GM23338 (cell line): ENCODE measurements around the gene AP1M2. TPM values are rescaled to one million over a fixed set of nuclear protein-coding genes. Genes with fewer than 3 reads are reported as not detected.
"Not testable (repeated sequence)": the region's sequence is repeated elsewhere in the genome, so short reads cannot be mapped to it uniquely, and the experiment has no call there.

Source experiments
- ATAC-seq: fragments of 200-7000 bp; cut with Tn5 transposase; 3 replicates; pipeline ENCODE4 v1.9.1; 2020
- DNase-seq: peaks from one replicate; pipeline ENCODE4 v3.0.0-alpha.2; 2015; ENCODE audit warnings: low spot score
- H2AFZ ChIP-seq: fragments of 200-600 bp; sonication (generic); 2 replicates; pipeline ENCODE4 v1.8.0; 2016; ENCODE audit warnings: antibody characterized with exemption, mild to moderate bottlenecking, moderate library complexity
- H3F3A ChIP-seq: fragments of 200-600 bp; sonication (generic); replicated peaks from 2 replicates; pipeline ENCODE4 v1.8.0; 2017; ENCODE audit warnings: antibody characterized with exemption, mixed run types, low read depth
- H3K27ac ChIP-seq: fragments of 200-600 bp; sonication (generic); 2 replicates; pipeline ENCODE4 v1.6.1; 2016; ENCODE audit warnings: low read depth
- H3K27me3 ChIP-seq: fragments of 200-600 bp; sonication (generic); 2 replicates; pipeline ENCODE4 v1.8.0; 2016; ENCODE audit warnings: mild to moderate bottlenecking, mixed run types, moderate library complexity; ENCODE audit not compliant: insufficient read depth
- H3K36me3 ChIP-seq: fragments of 200-600 bp; sonication (generic); 2 replicates; pipeline ENCODE4 v1.8.0; 2016; ENCODE audit warnings: mild to moderate bottlenecking; ENCODE audit not compliant: insufficient read depth
- H3K4me1 ChIP-seq: fragments of 200-600 bp; sonication (generic); 2 replicates; pipeline ENCODE4 v1.8.0; 2016; ENCODE audit warnings: mild to moderate bottlenecking, moderate library complexity; ENCODE audit not compliant: insufficient read depth
- H3K4me2 ChIP-seq: fragments of 200-600 bp; sonication (generic); 2 replicates; pipeline ENCODE4 v1.7.1; 2017; ENCODE audit warnings: mixed run types
- H3K4me3 ChIP-seq: fragments of 200-600 bp; sonication (generic); 2 replicates; pipeline ENCODE4 v1.6.1; 2016; ENCODE audit warnings: mixed run types
- H3K79me2 ChIP-seq: fragments of 200-600 bp; sonication (generic); replicated peaks from 2 replicates; pipeline ENCODE4 v1.8.0; 2017; ENCODE audit warnings: mild to moderate bottlenecking; ENCODE audit not compliant: insufficient read depth
- H3K9me2 ChIP-seq: fragments of 200-600 bp; sonication (generic); 2 replicates; pipeline ENCODE4 v1.8.0; 2017; ENCODE audit not compliant: insufficient read depth
- H4K20me1 ChIP-seq: fragments of 200-600 bp; sonication (generic); replicated peaks from 2 replicates; pipeline ENCODE4 v1.8.0; 2017; ENCODE audit warnings: mild to moderate bottlenecking; ENCODE audit not compliant: insufficient read depth
- H3K27ac Mint-ChIP-seq: 2 replicates; pipeline ENCODE4 v1.8.0; 2020; ENCODE audit warnings: inconsistent platforms, mild to moderate bottlenecking, moderate library complexity, mixed read lengths
- H3K27me3 Mint-ChIP-seq: 3 replicates; pipeline ENCODE4 v1.8.0; 2022; ENCODE audit warnings: low read depth, mild to moderate bottlenecking, moderate library complexity, mixed read lengths, inconsistent platforms; ENCODE audit not compliant: insufficient read depth, poor library complexity
- H3K36me3 Mint-ChIP-seq: 3 replicates; pipeline ENCODE4 v1.8.0; 2021; ENCODE audit warnings: low read depth, mild to moderate bottlenecking, inconsistent platforms, moderate library complexity, mixed read lengths
- H3K4me1 Mint-ChIP-seq: 3 replicates; pipeline ENCODE4 v1.8.0; 2020; ENCODE audit warnings: mild to moderate bottlenecking, inconsistent platforms, mixed read lengths
- H3K4me3 Mint-ChIP-seq: 3 replicates; pipeline ENCODE4 v1.8.0; 2021; ENCODE audit warnings: moderate library complexity, mild to moderate bottlenecking, inconsistent platforms, mixed read lengths
- H3K9me3 Mint-ChIP-seq: 3 replicates; pipeline ENCODE4 v1.8.0; 2020; ENCODE audit warnings: moderate library complexity, mild to moderate bottlenecking, inconsistent platforms, mixed read lengths
- CREB1 ChIP-seq: fragments of 250-450 bp; sonication (Bioruptor Pico); IDR thresholded peaks from 2 replicates; pipeline ENCODE4 v1.5.0; 2020; ENCODE audit warnings: low read depth, mild to moderate bottlenecking, moderate library complexity
- EZH2 ChIP-seq: fragments of 200-600 bp; sonication (generic); IDR thresholded peaks from one replicate; pipeline ENCODE4 v1.8.0; 2017; ENCODE audit warnings: antibody characterized with exemption, mild to moderate bottlenecking, low read depth; ENCODE audit not compliant: unreplicated experiment
- JUNB ChIP-seq: IDR thresholded peaks from one replicate; pipeline ENCODE4 v1.6.1; 2016; ENCODE audit warnings: antibody characterized with exemption; ENCODE audit not compliant: unreplicated experiment
- NANOG ChIP-seq: IDR thresholded peaks from 2 replicates; pipeline ENCODE4 v1.6.1; 2016; ENCODE audit warnings: antibody characterized with exemption, borderline replicate concordance
- ZNF114 ChIP-seq: fragments of 250-450 bp; sonication (Bioruptor Pico); IDR thresholded peaks from 2 replicates; pipeline ENCODE4 v1.5.0; 2020; ENCODE audit warnings: mild to moderate bottlenecking, moderate library complexity
- polyA plus RNA-seq: library from polyadenylated mRNA; unstranded; fragments of >200 nt; fragmentation: Nextera tagmentation; extraction: Ambion mirVana; gene quantifications from 2 replicates; pipeline ENCODE4 v1.2.1, GENCODE V29; 2016
- total RNA-seq: library from RNA; depleted of rRNA; stranded (reverse); fragments of >200 nt; shearing (Covaris generic); gene quantifications from 2 replicates; pipeline ENCODE4 v1.2.3, GENCODE V29; 2014
- TF ChIP-seq, protein P1 (sequence below): fragments of 250-450 bp; sonication (Bioruptor Pico); IDR thresholded peaks from 2 replicates; pipeline ENCODE4 v1.5.0; 2020; ENCODE audit warnings: mild to moderate bottlenecking, moderate library complexity
- TF ChIP-seq, protein P2 (sequence below), 2 experiments: fragments of 200-600 bp in 1 of 2; sonication (generic) in 1 of 2; conservative IDR thresholded peaks; 2 replicates each; pipeline versions ENCODE4 v1.5.1 to v1.6.1; 2016 to 2017; ENCODE audit warnings: antibody characterized with exemption in 2 of 2, low read depth in 2 of 2, mild to moderate bottlenecking in 2 of 2, moderate library complexity in 1 of 2
- TF ChIP-seq, protein P3 (sequence below): IDR thresholded peaks from 2 replicates; pipeline ENCODE4 v1.6.1; 2016; ENCODE audit warnings: antibody characterized with exemption

The AP1M2 gene
- total and polyA plus RNA-seq, 2 experiments from 2014 or later = 128 to 165 TPM

GRCh38 chr19:10551698-10552301, 35.3 kb downstream of the AP1M2 start (continued):
- TF ChIP-seq, protein P1, sequence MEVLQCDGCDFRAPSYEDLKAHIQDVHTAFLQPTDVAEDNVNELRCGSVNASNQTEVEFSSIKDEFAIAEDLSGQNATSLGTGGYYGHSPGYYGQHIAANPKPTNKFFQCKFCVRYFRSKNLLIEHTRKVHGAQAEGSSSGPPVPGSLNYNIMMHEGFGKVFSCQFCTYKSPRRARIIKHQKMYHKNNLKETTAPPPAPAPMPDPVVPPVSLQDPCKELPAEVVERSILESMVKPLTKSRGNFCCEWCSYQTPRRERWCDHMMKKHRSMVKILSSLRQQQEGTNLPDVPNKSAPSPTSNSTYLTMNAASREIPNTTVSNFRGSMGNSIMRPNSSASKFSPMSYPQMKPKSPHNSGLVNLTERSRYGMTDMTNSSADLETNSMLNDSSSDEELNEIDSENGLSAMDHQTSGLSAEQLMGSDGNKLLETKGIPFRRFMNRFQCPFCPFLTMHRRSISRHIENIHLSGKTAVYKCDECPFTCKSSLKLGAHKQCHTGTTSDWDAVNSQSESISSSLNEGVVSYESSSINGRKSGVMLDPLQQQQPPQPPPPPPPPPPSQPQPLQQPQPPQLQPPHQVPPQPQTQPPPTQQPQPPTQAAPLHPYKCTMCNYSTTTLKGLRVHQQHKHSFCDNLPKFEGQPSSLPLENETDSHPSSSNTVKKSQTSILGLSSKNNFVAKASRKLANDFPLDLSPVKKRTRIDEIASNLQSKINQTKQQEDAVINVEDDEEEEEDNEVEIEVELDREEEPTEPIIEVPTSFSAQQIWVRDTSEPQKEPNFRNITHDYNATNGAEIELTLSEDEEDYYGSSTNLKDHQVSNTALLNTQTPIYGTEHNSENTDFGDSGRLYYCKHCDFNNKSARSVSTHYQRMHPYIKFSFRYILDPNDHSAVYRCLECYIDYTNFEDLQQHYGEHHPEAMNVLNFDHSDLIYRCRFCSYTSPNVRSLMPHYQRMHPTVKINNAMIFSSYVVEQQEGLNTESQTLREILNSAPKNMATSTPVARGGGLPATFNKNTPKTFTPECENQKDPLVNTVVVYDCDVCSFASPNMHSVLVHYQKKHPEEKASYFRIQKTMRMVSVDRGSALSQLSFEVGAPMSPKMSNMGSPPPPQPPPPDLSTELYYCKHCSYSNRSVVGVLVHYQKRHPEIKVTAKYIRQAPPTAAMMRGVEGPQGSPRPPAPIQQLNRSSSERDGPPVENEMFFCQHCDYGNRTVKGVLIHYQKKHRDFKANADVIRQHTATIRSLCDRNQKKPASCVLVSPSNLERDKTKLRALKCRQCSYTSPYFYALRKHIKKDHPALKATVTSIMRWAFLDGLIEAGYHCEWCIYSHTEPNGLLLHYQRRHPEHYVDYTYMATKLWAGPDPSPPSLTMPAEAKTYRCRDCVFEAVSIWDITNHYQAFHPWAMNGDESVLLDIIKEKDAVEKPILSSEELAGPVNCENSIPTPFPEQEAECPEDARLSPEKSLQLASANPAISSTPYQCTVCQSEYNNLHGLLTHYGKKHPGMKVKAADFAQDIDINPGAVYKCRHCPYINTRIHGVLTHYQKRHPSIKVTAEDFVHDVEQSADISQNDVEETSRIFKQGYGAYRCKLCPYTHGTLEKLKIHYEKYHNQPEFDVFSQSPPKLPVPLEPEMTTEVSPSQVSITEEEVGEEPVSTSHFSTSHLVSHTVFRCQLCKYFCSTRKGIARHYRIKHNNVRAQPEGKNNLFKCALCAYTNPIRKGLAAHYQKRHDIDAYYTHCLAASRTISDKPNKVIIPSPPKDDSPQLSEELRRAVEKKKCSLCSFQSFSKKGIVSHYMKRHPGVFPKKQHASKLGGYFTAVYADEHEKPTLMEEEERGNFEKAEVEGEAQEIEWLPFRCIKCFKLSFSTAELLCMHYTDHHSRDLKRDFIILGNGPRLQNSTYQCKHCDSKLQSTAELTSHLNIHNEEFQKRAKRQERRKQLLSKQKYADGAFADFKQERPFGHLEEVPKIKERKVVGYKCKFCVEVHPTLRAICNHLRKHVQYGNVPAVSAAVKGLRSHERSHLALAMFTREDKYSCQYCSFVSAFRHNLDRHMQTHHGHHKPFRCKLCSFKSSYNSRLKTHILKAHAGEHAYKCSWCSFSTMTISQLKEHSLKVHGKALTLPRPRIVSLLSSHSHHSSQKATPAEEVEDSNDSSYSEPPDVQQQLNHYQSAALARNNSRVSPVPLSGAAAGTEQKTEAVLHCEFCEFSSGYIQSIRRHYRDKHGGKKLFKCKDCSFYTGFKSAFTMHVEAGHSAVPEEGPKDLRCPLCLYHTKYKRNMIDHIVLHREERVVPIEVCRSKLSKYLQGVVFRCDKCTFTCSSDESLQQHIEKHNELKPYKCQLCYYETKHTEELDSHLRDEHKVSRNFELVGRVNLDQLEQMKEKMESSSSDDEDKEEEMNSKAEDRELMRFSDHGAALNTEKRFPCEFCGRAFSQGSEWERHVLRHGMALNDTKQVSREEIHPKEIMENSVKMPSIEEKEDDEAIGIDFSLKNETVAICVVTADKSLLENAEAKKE (CRISPR knock-in tag) = no peak
- no peak for TF ChIP-seq EZH2

DNA sequence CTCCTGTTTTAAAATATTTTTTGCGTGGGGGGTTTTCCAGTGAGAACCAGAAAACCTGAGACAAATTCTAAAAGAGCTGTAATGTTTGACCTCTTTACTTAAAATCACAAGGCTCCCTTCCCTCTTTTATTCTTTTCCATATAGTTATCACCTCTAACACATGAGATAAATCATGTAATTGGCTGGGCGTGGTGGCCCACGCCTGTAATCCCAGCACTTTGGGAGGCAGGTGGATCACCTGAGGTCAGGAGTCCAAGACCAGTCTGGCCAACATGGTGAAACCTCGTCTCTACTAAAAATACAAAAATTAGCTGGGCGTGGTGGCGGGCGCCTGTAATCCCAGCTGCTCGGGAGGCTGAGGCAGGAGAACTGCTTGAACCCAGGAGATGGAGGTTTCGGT, 36.1 kb downstream of the AP1M2 start:
- not testable (repeated sequence) for H3K27me3 ChIP-seq, H2AFZ ChIP-seq, H3K4me1 ChIP-seq, DNase-seq, H3K4me3 ChIP-seq, H3K4me3 Mint-ChIP-seq, H3K4me1 Mint-ChIP-seq, H3K4me2 ChIP-seq, ATAC-seq, H3K9me3 Mint-ChIP-seq, H3K27ac Mint-ChIP-seq, H3K79me2 ChIP-seq, H4K20me1 ChIP-seq, H3K9me2 ChIP-seq
- Mint-ChIP-seq H3K36me3 (peaks cover 80% of the 10 kb centered on the region), H3K27me3 (peaks cover 24% of the 10 kb centered on the region)
- H3K36me3 ChIP-seq = peaks cover 16% of the 10 kb centered on the region; the same call in 1 of the 2 replicates
- H3F3A ChIP-seq = peaks cover 30% of the 10 kb centered on the region
- 0 out of 2 replicates have a peak overlapping the region, but pooled peaks have one; percentile 14 for H3K27ac ChIP-seq

GRCh38 chr19:10550336-10550735, 36.8 kb downstream of the AP1M2 start:
- Mint-ChIP-seq H3K4me3 (no peak overlapping the region), H3K27me3 (peaks cover 24% of the 10 kb centered on the region), H3K9me3 (no peaks in the 10 kb centered on the region), H3K36me3 (peaks cover 74% of the 10 kb centered on the region), H3K27ac (no peak overlapping the region), H3K4me1 (no peaks in the 10 kb centered on the region)
- ATAC-seq (no peak), DNase-seq (no peak)
- H4K20me1 ChIP-seq = peaks cover 8% of the 10 kb centered on the region
- H3K9me2 ChIP-seq = no peaks in the 10 kb centered on the region
- peaks cover 16% of the 10 kb centered on the region; the same call in 1 of the 2 replicates for H3K36me3 ChIP-seq
- no peak overlapping the region for H2AFZ ChIP-seq
- H3K4me1 ChIP-seq = no peaks in the 10 kb centered on the region
- H3K27me3 ChIP-seq = no peaks in the 10 kb centered on the region
- peaks cover 25% of the 10 kb centered on the region for H3F3A ChIP-seq
- H3K4me3 ChIP-seq = no peak overlapping the region
- no peak overlapping the region for H3K4me2 ChIP-seq
- no peak overlapping the region for H3K27ac ChIP-seq
- H3K79me2 ChIP-seq = peaks cover 4% of the 10 kb centered on the region
- TF ChIP-seq, protein P2, sequence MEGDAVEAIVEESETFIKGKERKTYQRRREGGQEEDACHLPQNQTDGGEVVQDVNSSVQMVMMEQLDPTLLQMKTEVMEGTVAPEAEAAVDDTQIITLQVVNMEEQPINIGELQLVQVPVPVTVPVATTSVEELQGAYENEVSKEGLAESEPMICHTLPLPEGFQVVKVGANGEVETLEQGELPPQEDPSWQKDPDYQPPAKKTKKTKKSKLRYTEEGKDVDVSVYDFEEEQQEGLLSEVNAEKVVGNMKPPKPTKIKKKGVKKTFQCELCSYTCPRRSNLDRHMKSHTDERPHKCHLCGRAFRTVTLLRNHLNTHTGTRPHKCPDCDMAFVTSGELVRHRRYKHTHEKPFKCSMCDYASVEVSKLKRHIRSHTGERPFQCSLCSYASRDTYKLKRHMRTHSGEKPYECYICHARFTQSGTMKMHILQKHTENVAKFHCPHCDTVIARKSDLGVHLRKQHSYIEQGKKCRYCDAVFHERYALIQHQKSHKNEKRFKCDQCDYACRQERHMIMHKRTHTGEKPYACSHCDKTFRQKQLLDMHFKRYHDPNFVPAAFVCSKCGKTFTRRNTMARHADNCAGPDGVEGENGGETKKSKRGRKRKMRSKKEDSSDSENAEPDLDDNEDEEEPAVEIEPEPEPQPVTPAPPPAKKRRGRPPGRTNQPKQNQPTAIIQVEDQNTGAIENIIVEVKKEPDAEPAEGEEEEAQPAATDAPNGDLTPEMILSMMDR (conservative IDR thresholded peaks at IDR 0.05; ENCODE audit: low read depth in 2 of 2) = no peak
- TF ChIP-seq ZNF114 (CRISPR knock-in tag) (no peak), CREB1 (CRISPR knock-in tag) (no peak), JUNB (no peak), NANOG (no peak)
- TF ChIP-seq, protein P3, sequence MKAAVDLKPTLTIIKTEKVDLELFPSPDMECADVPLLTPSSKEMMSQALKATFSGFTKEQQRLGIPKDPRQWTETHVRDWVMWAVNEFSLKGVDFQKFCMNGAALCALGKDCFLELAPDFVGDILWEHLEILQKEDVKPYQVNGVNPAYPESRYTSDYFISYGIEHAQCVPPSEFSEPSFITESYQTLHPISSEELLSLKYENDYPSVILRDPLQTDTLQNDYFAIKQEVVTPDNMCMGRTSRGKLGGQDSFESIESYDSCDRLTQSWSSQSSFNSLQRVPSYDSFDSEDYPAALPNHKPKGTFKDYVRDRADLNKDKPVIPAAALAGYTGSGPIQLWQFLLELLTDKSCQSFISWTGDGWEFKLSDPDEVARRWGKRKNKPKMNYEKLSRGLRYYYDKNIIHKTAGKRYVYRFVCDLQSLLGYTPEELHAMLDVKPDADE = no peak
